T-cell (primary cell): ENCODE measurements around the gene SLFN12L. TPM values are rescaled to one million over a fixed set of nuclear protein-coding genes. Genes with fewer than 3 reads are reported as not detected.
"Not testable (repeated sequence)": the region's sequence is repeated elsewhere in the genome, so short reads cannot be mapped to it uniquely, and the experiment has no call there.

Experiments
- ATAC-seq, 4 experiments: fragments of 200-7000 bp in 3 of 4; fragments of 150-1000 bp in 1 of 4; cut with Tn5 transposase; replicated peaks in 1 of 4; 1 replicate in 3 of 4; 2 replicates in 1 of 4; pipeline ENCODE4 v1.10.0; 2021; ENCODE audit warnings: moderate library complexity in 3 of 4, mild to moderate bottlenecking in 2 of 4, moderate number of reproducible peaks in 1 of 4
- CTCF ChIA-PET, 2 donors: fragments of 300-600 bp; sonication (Branson Sonifier 250); formaldehyde crosslinking; loops; one replicate each; lab custom pipeline; 2022; ENCODE audit warnings: antibody characterized with exemption in 2 of 2; lab: Charles Lee
- POLR2A ChIA-PET, 2 donors: fragments of 300-600 bp; sonication (Branson Sonifier 250); formaldehyde crosslinking; loops; one replicate each; lab custom pipeline; 2022; ENCODE audit warnings: antibody characterized with exemption in 2 of 2; lab: Charles Lee
- DNase-seq, 35 experiments: peaks; one replicate each; pipeline versions ENCODE4 v3.0.0 to v3.0.0-alpha.2; 2013 to 2023
- H3K27ac ChIP-seq: one replicate; pipeline ENCODE4 v1.5.1; 2013; ENCODE audit warnings: low read length
- H3K27me3 ChIP-seq, 2 experiments: replicated peaks in 1 of 2; 1 replicate in 1 of 2; 2 replicates in 1 of 2; pipeline versions ENCODE4 v1.6.1 to v1.7.0; 2013; ENCODE audit warnings: low read length in 1 of 2, mixed read lengths in 1 of 2; ENCODE audit not compliant: control insufficient read depth in 2 of 2, insufficient read depth in 2 of 2; ENCODE audit errors: extremely low read depth in 1 of 2
- H3K36me3 ChIP-seq, 2 donors: 1 replicate in 1 of 2; 2 replicates in 1 of 2; pipeline versions ENCODE4 v1.6.1 to v1.7.0; 2013; ENCODE audit warnings: low read length in 1 of 2; ENCODE audit not compliant: control insufficient read depth in 2 of 2, insufficient read depth in 1 of 2; ENCODE audit errors: extremely low read depth in 1 of 2
- H3K4me1 ChIP-seq, 2 experiments: 1 replicate in 1 of 2; 2 replicates in 1 of 2; pipeline versions ENCODE4 v1.6.1 to v1.7.0; 2013; ENCODE audit warnings: low read length in 2 of 2, mixed read lengths in 1 of 2; ENCODE audit not compliant: insufficient read depth in 2 of 2, control insufficient read depth in 1 of 2; ENCODE audit errors: extremely low read depth in 1 of 2
- H3K4me3 ChIP-seq, 2 donors: 1 replicate in 1 of 2; 2 replicates in 1 of 2; pipeline versions ENCODE4 v1.5.1 to v1.7.0; 2013; ENCODE audit warnings: mild to moderate bottlenecking in 2 of 2, low read length in 1 of 2, moderate library complexity in 1 of 2; ENCODE audit not compliant: control insufficient read depth in 1 of 2; ENCODE audit errors: extremely low read depth in 1 of 2
- H3K9me3 ChIP-seq: 2 replicates; pipeline ENCODE4 v1.7.0; 2013
- H3K27ac Mint-ChIP-seq, 2 donors: one replicate each; pipeline ENCODE4 v1.8.0; 2020 to 2021; ENCODE audit warnings: mild to moderate bottlenecking in 2 of 2, mixed read lengths in 2 of 2
- H3K27me3 Mint-ChIP-seq, 2 donors: one replicate each; pipeline ENCODE4 v1.8.0; 2021 to 2022; ENCODE audit warnings: mixed read lengths in 2 of 2
- H3K36me3 Mint-ChIP-seq: one replicate; pipeline ENCODE4 v1.8.0; 2021; ENCODE audit warnings: mixed read lengths
- H3K4me1 Mint-ChIP-seq, 3 donors: one replicate each; pipeline ENCODE4 v1.8.0; 2020 to 2022; ENCODE audit warnings: mixed read lengths in 3 of 3, mild to moderate bottlenecking in 1 of 3
- H3K4me3 Mint-ChIP-seq, 3 donors: one replicate each; pipeline ENCODE4 v1.8.0; 2020 to 2022; ENCODE audit warnings: mild to moderate bottlenecking in 3 of 3, mixed read lengths in 3 of 3, moderate library complexity in 3 of 3
- H3K9me3 Mint-ChIP-seq, 3 donors: one replicate each; pipeline ENCODE4 v1.8.0; 2020 to 2022; ENCODE audit warnings: mixed read lengths in 3 of 3
- WGBS: methylation state at CpG from one replicate; pipeline ENCODE4 v1.1.5; 2013; ENCODE audit warnings: missing lambda C conversion rate; ENCODE audit not compliant: insufficient coverage; 5-methylcytosine and 5-hydroxymethylcytosine counted together
- total RNA-seq, 35 experiments: library from RNA in 6 of 35; stranded (reverse) in 6 of 35; fragments of 120-200 nt in 1 of 35; gene quantifications; one replicate each; pipeline versions ENCODE4 v1.2.1 to v1.2.4 and lab custom pipeline; 2013 to 2026

The SLFN12L gene
- total RNA-seq, 5 donors from 2014 or later (not counting 1 experiment from before 2014, with no cell fraction given) = 79.7 to 113 (median 90.7) TPM

GRCh38 chr17:35577830-35578196, 40.3 kb upstream of the SLFN12L start:
- peak overlapping the region; percentile 94 to 97 (median 97) for H3K4me3 Mint-ChIP-seq
- no peaks in the 10 kb centered on the region for H3K27me3 ChIP-seq
- peaks cover 5% of the 10 kb centered on the region for H3K36me3 Mint-ChIP-seq
- no peaks in the 10 kb centered on the region for H3K9me3 ChIP-seq
- WGBS = 9% methylated on average over 3 of the region's 8 CpGs
- H3K4me3 ChIP-seq = peak overlapping the region; percentile 78 to 89
- ATAC-seq = no peak
- H3K27ac Mint-ChIP-seq = peak overlapping the region; percentile 99
- ChIA-PET POLR2A (interaction anchor here (0.5 to 1.2 kb wide), 8 partner anchors 8 to 231 kb away, joined by 3 to 10 read pairs (median 3); partner anchors contain the start of genes AP2B1 (in 2 of the 2) and TAF15 (in 1 of the 2)), CTCF (interaction anchor here in 1 of 2 donors (0.9 to 2.7 kb wide), 5 partner anchors 9 to 488 kb away, joined by 3 to 12 read pairs (median 6); partner anchors contain the start of gene AP2B1)
- no peaks in the 10 kb centered on the region for H3K27me3 Mint-ChIP-seq
- H3K27ac ChIP-seq = peak overlapping the region; percentile 94
- DNase-seq = no peak
- peaks cover 27 to 36% (median 28%) of the 10 kb centered on the region in 3 donors for H3K4me1 Mint-ChIP-seq
- peaks cover 2 to 8% of the 10 kb centered on the region in 2 donors for H3K36me3 ChIP-seq
- H3K9me3 Mint-ChIP-seq = no peaks in the 10 kb centered on the region
- peaks cover 14 to 15% of the 10 kb centered on the region in 2 experiments for H3K4me1 ChIP-seq

GRCh38 chr17:35575759-35576158, 38.3 kb upstream of the SLFN12L start:
- Mint-ChIP-seq H3K9me3 (no peaks in the 10 kb centered on the region), H3K27me3 (no peaks in the 10 kb centered on the region), H3K4me1 (peaks cover 30 to 39% (median 34%) of the 10 kb centered on the region in 3 donors), H3K4me3 (no peak overlapping the region), H3K27ac (peak overlapping the region; percentile 2 to 99), H3K36me3 (peaks cover 5% of the 10 kb centered on the region)
- 100% methylated on average over 2 of the region's 3 CpGs for WGBS
- ChIA-PET CTCF (interaction anchor here in 1 of 2 donors (0.7 to 1.7 kb wide), 2 partner anchors 262 to 595 kb away, joined by 4 to 6 read pairs; no protein-coding TSS in a partner anchor), POLR2A (interaction anchor here (0.6 to 0.7 kb wide), 4 partner anchors 10 to 243 kb away, joined by 3 to 8 read pairs (median 4); no protein-coding TSS in a partner anchor)
- Histone ChIP-seq H3K27ac (no peak overlapping the region), H3K9me3 (no peaks in the 10 kb centered on the region), H3K36me3 (peaks cover 2 to 8% of the 10 kb centered on the region in 2 donors), H3K4me3 (no peak overlapping the region), H3K4me1 (peaks cover 14 to 15% of the 10 kb centered on the region in 2 experiments), H3K27me3 (no peaks in the 10 kb centered on the region)
- ATAC-seq (no peak), DNase-seq (no peak)

GRCh38 chr17:35569405-35569804, 31.9 kb upstream of the SLFN12L start:
- CTCF ChIA-PET = interaction anchor here in 1 of 2 donors (0.7 kb wide), 2 partner anchors 20 to 142 kb away, joined by 3 read pairs; no protein-coding TSS in a partner anchor

GRCh38 chr17:35568561-35568960, 31.1 kb upstream of the SLFN12L start:
- peaks cover 34 to 43% (median 36%) of the 10 kb centered on the region in 3 donors for H3K4me1 Mint-ChIP-seq
- CTCF ChIA-PET = interaction anchor here (0.5 to 1.0 kb wide), 3 partner anchors 10 to 34 kb away, joined by 3 to 9 read pairs (median 4); partner anchors contain the start of gene PEX12 (in 1 of the 2)
- Histone ChIP-seq H3K4me3 (peak overlapping the region; percentile 62 to 96), H3K27me3 (no peaks in the 10 kb centered on the region), H3K9me3 (no peaks in the 10 kb centered on the region), H3K27ac (peak overlapping the region; percentile 78), H3K4me1 (peaks cover 3 to 28% of the 10 kb centered on the region in 2 experiments), H3K36me3 (no peaks in the 10 kb centered on the region)
- no peaks in the 10 kb centered on the region for H3K27me3 Mint-ChIP-seq
- H3K36me3 Mint-ChIP-seq = no peaks in the 10 kb centered on the region
- ATAC-seq (peak; percentile 20 to 35 (median 24)), DNase-seq (peak in 14 of 35 experiments; percentile 5 to 44 (median 14))
- 7% methylated on average over 5 of the region's 15 CpGs for WGBS
- H3K4me3 Mint-ChIP-seq = peak overlapping the region; percentile 95 to 97 (median 96)
- peak overlapping the region; percentile 83 to 95 for H3K27ac Mint-ChIP-seq
- H3K9me3 Mint-ChIP-seq = no peaks in the 10 kb centered on the region
- POLR2A ChIA-PET = interaction anchor here (0.5 to 1.9 kb wide), 4 partner anchors 10 to 33 kb away, joined by 3 to 8 read pairs (median 4); partner anchors contain the start of genes PEX12 (in 2 of the 2) and AP2B1 (in 1 of the 2)

More at GRCh38 chr17:35569405-35569804, 31.9 kb upstream of the SLFN12L start:
- H3K27ac ChIP-seq = no peak overlapping the region
- no peak overlapping the region for H3K4me3 ChIP-seq
- H3K27ac Mint-ChIP-seq = peak overlapping the region; percentile 5 to 28
- H3K27me3 Mint-ChIP-seq = no peaks in the 10 kb centered on the region
- POLR2A ChIA-PET = no interaction called here
- no peaks in the 10 kb centered on the region for H3K9me3 Mint-ChIP-seq
- peaks cover 0 to under 1% of the 10 kb centered on the region in 2 donors for H3K36me3 ChIP-seq
- no peak for DNase-seq
- no peaks in the 10 kb centered on the region for H3K27me3 ChIP-seq
- H3K4me1 Mint-ChIP-seq = peaks cover 34 to 43% (median 36%) of the 10 kb centered on the region in 3 donors
- no peaks in the 10 kb centered on the region for H3K36me3 Mint-ChIP-seq
- H3K4me1 ChIP-seq = peaks cover 3 to 28% of the 10 kb centered on the region in 2 experiments
- no peak for ATAC-seq
- no peaks in the 10 kb centered on the region for H3K9me3 ChIP-seq
- 100% methylated on average over 1 of the region's 2 CpGs for WGBS
- H3K4me3 Mint-ChIP-seq = peak overlapping the region; percentile 60 to 97 (median 95)

- no peak for ATAC-seq
- H3K36me3 ChIP-seq = no peaks in the 10 kb centered on the region
- no peaks in the 10 kb centered on the region for H3K36me3 Mint-ChIP-seq
- 97% methylated on average over 6 of the region's 11 CpGs for WGBS
- peak overlapping the region; percentile 95 to 97 (median 96) for H3K4me3 Mint-ChIP-seq
- H3K4me3 ChIP-seq = peak overlapping the region in 1 of 2 donors; percentile 96
- H3K27ac Mint-ChIP-seq = peak overlapping the region; percentile 21 to 39
- CTCF ChIA-PET = interaction anchor here in 1 of 2 donors (0.9 kb wide), 1 partner anchor 24 kb away, joined by 3 read pairs; no protein-coding TSS in a partner anchor
- H3K27me3 Mint-ChIP-seq = peaks cover 0 to 2% of the 10 kb centered on the region in 2 donors
- no peaks in the 10 kb centered on the region for H3K9me3 ChIP-seq
- no peak for DNase-seq
- POLR2A ChIA-PET = interaction anchor here (0.6 to 1.9 kb wide), 3 partner anchors 12 to 84 kb away, joined by 5 to 9 read pairs (median 8); partner anchors contain the start of gene PEX12 (in 1 of the 2)
- H3K27me3 ChIP-seq = peaks cover 0 to 6% of the 10 kb centered on the region in 2 experiments
- H3K9me3 Mint-ChIP-seq = no peaks in the 10 kb centered on the region
- H3K4me1 ChIP-seq = peaks cover 3 to 28% of the 10 kb centered on the region in 2 experiments
- H3K27ac ChIP-seq = no peak overlapping the region
- H3K4me1 Mint-ChIP-seq = peaks cover 34 to 43% (median 36%) of the 10 kb centered on the region in 3 donors
Observed at GRCh38 chr17:35566968-35567367, 29.5 kb upstream of the SLFN12L start.

- H3K4me1 Mint-ChIP-seq = peaks cover 8 to 14% (median 10%) of the 10 kb centered on the region in 3 donors
- not testable (repeated sequence) for H3K4me3 ChIP-seq, H3K36me3 Mint-ChIP-seq, H3K9me3 Mint-ChIP-seq, H3K4me3 Mint-ChIP-seq, H3K36me3 ChIP-seq, H3K27me3 Mint-ChIP-seq, DNase-seq, H3K4me1 ChIP-seq, H3K9me3 ChIP-seq, H3K27ac ChIP-seq, ATAC-seq, H3K27ac Mint-ChIP-seq
- H3K27me3 ChIP-seq = peaks cover 0 to 15% of the 10 kb centered on the region in 2 experiments
- WGBS = 93% methylated on average over 9 of the region's 16 CpGs
- POLR2A ChIA-PET = interaction anchor here (0.6 to 0.7 kb wide), 3 partner anchors 15 to 80 kb away, joined by 3 to 9 read pairs (median 5); partner anchors contain the start of gene PEX12 (in 1 of the 2)
- CTCF ChIA-PET = interaction anchor here in 1 of 2 donors (0.6 kb wide), 1 partner anchor 179 kb away, joined by 4 read pairs; no protein-coding TSS in a partner anchor
Observed at GRCh38 chr17:35563181-35563580, 25.7 kb upstream of the SLFN12L start.
